Loucy (cell line): ENCODE results near the gene C9orf85.

Experiments
- H2AFZ ChIP-seq: fragments of 200-600 bp; sonication (generic); 2 replicates; pipeline ENCODE4 v1.6.0; 2016; ENCODE audit warnings: antibody characterized with exemption, mild to moderate bottlenecking, low read length, moderate library complexity
- H3F3A ChIP-seq: fragments of 200-600 bp; 2 replicates; pipeline ENCODE4 v1.6.0; 2016; ENCODE audit warnings: antibody characterized with exemption, low read depth, mild to moderate bottlenecking
- H3K27me3 ChIP-seq: fragments of 200-600 bp; sonication (generic); 2 replicates; pipeline ENCODE4 v1.6.1; 2014; ENCODE audit warnings: low read length, mild to moderate bottlenecking; ENCODE audit not compliant: insufficient read depth, poor library complexity, severe bottlenecking
- H3K36me3 ChIP-seq: fragments of 200-600 bp; sonication (generic); 2 replicates; pipeline ENCODE4 v1.6.1; 2016; ENCODE audit warnings: low read length; ENCODE audit not compliant: insufficient read depth
- H3K4me1 ChIP-seq: fragments of 200-600 bp; sonication (generic); 2 replicates; pipeline ENCODE4 v1.5.1; 2014; ENCODE audit warnings: low read length, mild to moderate bottlenecking; ENCODE audit not compliant: insufficient read depth, poor library complexity, severe bottlenecking
- H3K4me2 ChIP-seq: fragments of 200-600 bp; sonication (generic); 2 replicates; pipeline ENCODE4 v1.6.0; 2014; ENCODE audit warnings: antibody characterized with exemption, low read length, low read depth, mild to moderate bottlenecking; ENCODE audit not compliant: poor library complexity, severe bottlenecking
- H3K4me3 ChIP-seq: fragments of 200-600 bp; sonication (generic); 2 replicates; pipeline ENCODE4 v1.5.1; 2014; ENCODE audit warnings: low read length, mild to moderate bottlenecking, mixed read lengths; ENCODE audit not compliant: poor library complexity, severe bottlenecking
- H3K79me2 ChIP-seq: fragments of 200-600 bp; sonication (generic); 2 replicates; pipeline ENCODE4 v1.6.1; 2014; ENCODE audit warnings: low read length; ENCODE audit not compliant: insufficient read depth
- H3K9ac ChIP-seq: fragments of 200-600 bp; sonication (generic); 2 replicates; pipeline ENCODE4 v1.6.0; 2014; ENCODE audit warnings: mild to moderate bottlenecking, low read depth, low read length, moderate library complexity; ENCODE audit not compliant: poor library complexity, severe bottlenecking
- H3K9me2 ChIP-seq: fragments of 200-600 bp; sonication (generic); replicated peaks from 2 replicates; pipeline ENCODE4 v1.6.1; 2016; ENCODE audit warnings: low read depth, low read length, mixed read lengths
- H3K9me3 ChIP-seq: fragments of 200-600 bp; sonication (generic); 2 replicates; pipeline ENCODE4 v1.6.1; 2014; ENCODE audit warnings: mild to moderate bottlenecking, antibody characterized with exemption, low read length, low read depth; ENCODE audit not compliant: insufficient read depth
- H4K20me1 ChIP-seq: fragments of 200-600 bp; sonication (generic); 2 replicates; pipeline ENCODE4 v1.6.0; 2014; ENCODE audit warnings: antibody characterized with exemption, low read length, mild to moderate bottlenecking; ENCODE audit not compliant: insufficient read depth, poor library complexity, severe bottlenecking
- CTCF ChIP-seq: fragments of 200-600 bp; sonication (generic); conservative IDR thresholded peaks from 2 replicates; pipeline ENCODE4 v1.5.1; 2014; ENCODE audit warnings: mild to moderate bottlenecking, antibody characterized with exemption, low read length
- EZH2phosphoT487 ChIP-seq: fragments of 200-600 bp; IDR thresholded peaks from 2 replicates; pipeline ENCODE4 v1.6.1; 2018; ENCODE audit warnings: antibody characterized with exemption, mild to moderate bottlenecking, moderate library complexity, borderline replicate concordance

The C9orf85 gene

GRCh38 chr9:71929223-71929622, 17.8 kb downstream of the C9orf85 start:
- H3K36me3 ChIP-seq: no peaks in the 10 kb centered on the region
- H3K4me2 ChIP-seq: no peak overlapping the region
- no peak for TF ChIP-seq EZH2phosphoT487
- TF ChIP-seq CTCF: no peak
- peaks cover 4% of the 10 kb centered on the region for H3K4me1 ChIP-seq
- H3K79me2 ChIP-seq: peaks cover 36% of the 10 kb centered on the region; the same call in 1 of the 2 replicates
- H3K9me2 ChIP-seq: no peaks in the 10 kb centered on the region
- H2AFZ ChIP-seq: no peak overlapping the region
- no peak overlapping the region for H3K9ac ChIP-seq
- H3K9me3 ChIP-seq: no peaks in the 10 kb centered on the region
- peaks cover 3% of the 10 kb centered on the region for H4K20me1 ChIP-seq
- no peaks in the 10 kb centered on the region for H3F3A ChIP-seq
- no peaks in the 10 kb centered on the region for H3K27me3 ChIP-seq
- no peak overlapping the region for H3K4me3 ChIP-seq

- no peak for TF ChIP-seq EZH2phosphoT487
- no peak for TF ChIP-seq CTCF
- Histone ChIP-seq H3F3A (no peaks in the 10 kb centered on the region), H4K20me1 (peaks cover 3% of the 10 kb centered on the region), H3K9me2 (no peaks in the 10 kb centered on the region), H3K9ac (no peak overlapping the region), H3K9me3 (no peaks in the 10 kb centered on the region), H3K36me3 (no peaks in the 10 kb centered on the region), H2AFZ (no peak overlapping the region), H3K4me2 (no peak overlapping the region), H3K27me3 (no peaks in the 10 kb centered on the region), H3K4me1 (peaks cover 4% of the 10 kb centered on the region), H3K4me3 (no peak overlapping the region), H3K79me2 (peaks cover 29% of the 10 kb centered on the region; the same call in 1 of the 2 replicates)
Observed at GRCh38 chr9:71929791-71930440, 18.5 kb downstream of the C9orf85 start.

GRCh38 chr9:71931166-71931565, 19.7 kb downstream of the C9orf85 start:
- Histone ChIP-seq H2AFZ (no peak overlapping the region), H3K4me1 (peaks cover 4% of the 10 kb centered on the region), H3K9ac (no peak overlapping the region), H3K4me3 (no peak overlapping the region), H3F3A (no peaks in the 10 kb centered on the region), H3K9me2 (no peaks in the 10 kb centered on the region), H3K9me3 (no peaks in the 10 kb centered on the region), H3K79me2 (peaks cover 20% of the 10 kb centered on the region; the same call in 1 of the 2 replicates), H3K27me3 (no peaks in the 10 kb centered on the region), H3K36me3 (no peaks in the 10 kb centered on the region), H3K4me2 (no peak overlapping the region), H4K20me1 (peaks cover 3% of the 10 kb centered on the region)
- TF ChIP-seq CTCF (no peak), EZH2phosphoT487 (no peak)
